ENCODE results near the gene PTH2. TPM values are rescaled to one million over a fixed set of nuclear protein-coding genes. Genes with fewer than 3 reads are reported as not detected.

PTH2 gene
- total RNA-seq, 4 donors from 2014 or later = not detected

GRCh38 chr19:49413348-49413747 is 9.9 kb downstream of the PTH2 start:
- intact Hi-C loops (cut with DNase I) = no loop called here
- TF ChIP-seq POLR2AphosphoS5 (IDR thresholded peaks at IDR 0.05) (no peak), CTCF (IDR thresholded peaks at IDR 0.05) (no peak), POLR2A (IDR thresholded peaks at IDR 0.05; ENCODE audit: low read depth) (no peak), EP300 (IDR thresholded peaks at IDR 0.05) (no peak)
- 82% methylated on average over 8 of the region's 9 CpGs for WGBS
- DNase-seq (ENCODE audit: extremely low spot score) = no peak
- H3K36me3 ChIP-seq = no peaks in the 10 kb centered on the region
- no peak overlapping the region for H3K4me3 ChIP-seq
- H3K27me3 ChIP-seq = peaks cover 0 to 63% (median 3%) of the 10 kb centered on the region in 4 donors
- no peak overlapping the region for H3K27ac ChIP-seq (replicated peaks in 1 of 4)
- no peaks in the 10 kb centered on the region for H3K9me3 ChIP-seq
- H3K4me1 ChIP-seq = no peaks in the 10 kb centered on the region

GRCh38 chr19:49411681-49412326 is 11.4 kb downstream of the PTH2 start:
- WGBS = 72% methylated on average over 3 of the region's 3 CpGs
- intact Hi-C loops (cut with DNase I) = no loop called here
- no peaks in the 10 kb centered on the region for H3K36me3 ChIP-seq
- no peaks in the 10 kb centered on the region for H3K4me1 ChIP-seq
- H3K27me3 ChIP-seq = peaks cover 0 to 58% (median under 1%) of the 10 kb centered on the region in 4 donors
- no peak for DNase-seq (ENCODE audit: extremely low spot score)
- TF ChIP-seq CTCF (IDR thresholded peaks at IDR 0.05) (no peak), POLR2A (IDR thresholded peaks at IDR 0.05; ENCODE audit: low read depth) (no peak), EP300 (IDR thresholded peaks at IDR 0.05) (no peak), POLR2AphosphoS5 (IDR thresholded peaks at IDR 0.05) (no peak)
- H3K4me3 ChIP-seq = no peak overlapping the region
- no peaks in the 10 kb centered on the region for H3K9me3 ChIP-seq
- no peak overlapping the region for H3K27ac ChIP-seq (replicated peaks in 1 of 4)

- intact Hi-C loops (cut with DNase I) = no loop called here
- TF ChIP-seq POLR2A (IDR thresholded peaks at IDR 0.05; ENCODE audit: low read depth) (no peak), CTCF (IDR thresholded peaks at IDR 0.05) (no peak), POLR2AphosphoS5 (IDR thresholded peaks at IDR 0.05) (no peak), EP300 (IDR thresholded peaks at IDR 0.05) (no peak)
- H3K4me3 ChIP-seq = no peak overlapping the region
- no peaks in the 10 kb centered on the region for H3K9me3 ChIP-seq
- peaks cover 0 to 44% (median 0%) of the 10 kb centered on the region in 4 donors for H3K27me3 ChIP-seq
- 84% methylated on average over 5 of the region's 5 CpGs for WGBS
- DNase-seq (ENCODE audit: extremely low spot score) = no peak
- no peak overlapping the region for H3K27ac ChIP-seq (replicated peaks in 1 of 4)
- H3K36me3 ChIP-seq = no peaks in the 10 kb centered on the region
- no peaks in the 10 kb centered on the region for H3K4me1 ChIP-seq
Observed at GRCh38 chr19:49409441-49410029, 13.7 kb downstream of the PTH2 start.

GRCh38 chr19:49408816-49409440 is 14.3 kb downstream of the PTH2 start:
- Histone ChIP-seq H3K27ac (replicated peaks in 1 of 4) (no peak overlapping the region), H3K9me3 (no peaks in the 10 kb centered on the region), H3K4me3 (no peak overlapping the region), H3K36me3 (no peaks in the 10 kb centered on the region), H3K4me1 (no peaks in the 10 kb centered on the region), H3K27me3 (peaks cover 0 to 38% (median 0%) of the 10 kb centered on the region in 4 donors)
- 84% methylated on average over 8 of the region's 8 CpGs for WGBS
- no peak for TF ChIP-seq POLR2AphosphoS5 (IDR thresholded peaks at IDR 0.05)
- no peak for TF ChIP-seq POLR2A (IDR thresholded peaks at IDR 0.05; ENCODE audit: low read depth)
- no peak for TF ChIP-seq EP300 (IDR thresholded peaks at IDR 0.05)
- no peak for TF ChIP-seq CTCF (IDR thresholded peaks at IDR 0.05)
- intact Hi-C loops (cut with DNase I) = no loop called here
- DNase-seq (ENCODE audit: extremely low spot score) = no peak

Measured in esophagus muscularis mucosa (tissue), 4 donors.